ENCODE results near the gene SP140. TPM values are rescaled to one million over a fixed set of nuclear protein-coding genes. Genes with fewer than 3 reads are reported as not detected.

SP140 gene
- total RNA-seq, 4 donors from 2014 or later = 0.92 to 5.3 (median 2.4) TPM

GRCh38 chr2:230322561-230323384, 97.2 kb downstream of the SP140 start:
- peaks cover 0 to 6% (median 0%) of the 10 kb centered on the region in 3 donors for H3K9me3 ChIP-seq
- 90 to 94% methylated on average over 8 to 11 of the region's 12 CpGs for WGBS, 2 donors
- H3K4me3 ChIP-seq = no peak overlapping the region
- H3K27me3 ChIP-seq = no peaks in the 10 kb centered on the region
- TF ChIP-seq, protein P1, sequence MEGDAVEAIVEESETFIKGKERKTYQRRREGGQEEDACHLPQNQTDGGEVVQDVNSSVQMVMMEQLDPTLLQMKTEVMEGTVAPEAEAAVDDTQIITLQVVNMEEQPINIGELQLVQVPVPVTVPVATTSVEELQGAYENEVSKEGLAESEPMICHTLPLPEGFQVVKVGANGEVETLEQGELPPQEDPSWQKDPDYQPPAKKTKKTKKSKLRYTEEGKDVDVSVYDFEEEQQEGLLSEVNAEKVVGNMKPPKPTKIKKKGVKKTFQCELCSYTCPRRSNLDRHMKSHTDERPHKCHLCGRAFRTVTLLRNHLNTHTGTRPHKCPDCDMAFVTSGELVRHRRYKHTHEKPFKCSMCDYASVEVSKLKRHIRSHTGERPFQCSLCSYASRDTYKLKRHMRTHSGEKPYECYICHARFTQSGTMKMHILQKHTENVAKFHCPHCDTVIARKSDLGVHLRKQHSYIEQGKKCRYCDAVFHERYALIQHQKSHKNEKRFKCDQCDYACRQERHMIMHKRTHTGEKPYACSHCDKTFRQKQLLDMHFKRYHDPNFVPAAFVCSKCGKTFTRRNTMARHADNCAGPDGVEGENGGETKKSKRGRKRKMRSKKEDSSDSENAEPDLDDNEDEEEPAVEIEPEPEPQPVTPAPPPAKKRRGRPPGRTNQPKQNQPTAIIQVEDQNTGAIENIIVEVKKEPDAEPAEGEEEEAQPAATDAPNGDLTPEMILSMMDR (IDR thresholded peaks at IDR 0.05) = no peak
- no peak for TF ChIP-seq POLR2A (IDR thresholded peaks at IDR 0.05)
- H3K36me3 ChIP-seq = no peaks in the 10 kb centered on the region
- no peak overlapping the region for H3K27ac ChIP-seq
- no peak for DNase-seq
- intact Hi-C loops (cut with DNase I) = no loop called here
- H3K4me1 ChIP-seq = peaks cover 0 to 23% (median 3%) of the 10 kb centered on the region in 3 donors

- intact Hi-C loops (cut with DNase I) = no loop called here
- no peak overlapping the region for H3K4me3 ChIP-seq
- 79 to 88% methylated on average over 8 to 18 of the region's 18 CpGs for WGBS, 2 donors
- peaks cover 0 to 6% (median 0%) of the 10 kb centered on the region in 3 donors for H3K9me3 ChIP-seq
- no peak for DNase-seq
- H3K4me1 ChIP-seq = peaks cover 0 to 26% (median 8%) of the 10 kb centered on the region in 3 donors
- no peaks in the 10 kb centered on the region for H3K36me3 ChIP-seq
- TF ChIP-seq, protein P1 (IDR thresholded peaks at IDR 0.05) = no peak
- no peak for TF ChIP-seq POLR2A (IDR thresholded peaks at IDR 0.05)
- no peak overlapping the region for H3K27ac ChIP-seq
- H3K27me3 ChIP-seq = no peaks in the 10 kb centered on the region
Measured at GRCh38 chr2:230323385-230324106, 98.0 kb downstream of the SP140 start.

GRCh38 chr2:230324503-230324902, 99.0 kb downstream of the SP140 start:
- no peak for DNase-seq
- WGBS, 2 donors = 86 to 100% methylated on average over 1 to 5 of the region's 5 CpGs
- H3K4me3 ChIP-seq = no peak overlapping the region
- peaks cover 0 to 31% (median 15%) of the 10 kb centered on the region in 3 donors for H3K4me1 ChIP-seq
- intact Hi-C loops (cut with DNase I) = no loop called here
- H3K9me3 ChIP-seq = peaks cover 0 to 6% (median 0%) of the 10 kb centered on the region in 3 donors
- H3K27me3 ChIP-seq = no peaks in the 10 kb centered on the region
- H3K27ac ChIP-seq = no peak overlapping the region
- H3K36me3 ChIP-seq = peaks cover 0 to 4% (median 0%) of the 10 kb centered on the region in 3 donors
- TF ChIP-seq POLR2A (IDR thresholded peaks at IDR 0.05) = no peak
- TF ChIP-seq, protein P1 (IDR thresholded peaks at IDR 0.05) = no peak

GRCh38 chr2:230325316-230326243, 100.0 kb downstream of the SP140 start:
- Histone ChIP-seq H3K27me3 (no peaks in the 10 kb centered on the region), H3K4me1 (peaks cover 0 to 39% (median 17%) of the 10 kb centered on the region in 3 donors), H3K4me3 (no peak overlapping the region), H3K9me3 (peaks cover 0 to 6% (median 0%) of the 10 kb centered on the region in 3 donors), H3K36me3 (peaks cover 0 to 4% (median 0%) of the 10 kb centered on the region in 3 donors), H3K27ac (no peak overlapping the region)
- no peak for DNase-seq
- TF ChIP-seq, protein P1 (IDR thresholded peaks at IDR 0.05) = no peak
- TF ChIP-seq POLR2A (IDR thresholded peaks at IDR 0.05) = no peak
- intact Hi-C loops (cut with DNase I) = no loop called here
- 79 to 82% methylated on average over 2 to 3 of the region's 9 CpGs for WGBS, 2 donors
